Thoracic aorta (tissue), 2 donors: ENCODE data around the gene PKD1L1. TPM values are rescaled to one million over a fixed set of nuclear protein-coding genes. Genes with fewer than 3 reads are reported as not detected.
A peak's percentile ranks its signal among the peaks of the same experiment; 100 is the strongest.

ENCODE experiments used
- ATAC-seq: fragments of 150-250 bp; one replicate; pipeline ENCODE4 v1.8.0; 2017; ENCODE audit warnings: low read depth; ENCODE audit not compliant: insufficient number of reproducible peaks, low FRiP score
- DNase-seq: peaks from one replicate; pipeline ENCODE4 v3.0.0-alpha.2; 2020; ENCODE audit warnings: low spot score
- H3K27ac ChIP-seq, 2 donors: fragments of 200-600 bp; sonication (generic); 1 replicate in 1 of 2; 2 replicates in 1 of 2; pipeline ENCODE4 v1.5.1; 2016; ENCODE audit warnings: mild to moderate bottlenecking in 2 of 2, moderate library complexity in 2 of 2
- H3K27me3 ChIP-seq: fragments of 200-600 bp; sonication (generic); replicated peaks from 2 replicates; pipeline ENCODE4 v1.6.0; 2016; ENCODE audit warnings: mild to moderate bottlenecking; ENCODE audit not compliant: insufficient read depth
- H3K36me3 ChIP-seq: fragments of 200-600 bp; sonication (generic); one replicate; pipeline ENCODE4 v1.5.1; 2016
- H3K4me1 ChIP-seq, 2 donors: fragments of 200-600 bp; sonication (generic); 1 replicate in 1 of 2; 2 replicates in 1 of 2; pipeline versions ENCODE4 v1.5.1 to v1.6.0; 2016; ENCODE audit warnings: low read depth in 2 of 2, mild to moderate bottlenecking in 1 of 2; ENCODE audit not compliant: control insufficient read depth in 1 of 2
- H3K4me3 ChIP-seq: fragments of 200-600 bp; sonication (generic); 2 replicates; pipeline ENCODE4 v1.5.1; 2016; ENCODE audit warnings: mild to moderate bottlenecking
- H3K9me3 ChIP-seq: fragments of 200-600 bp; sonication (generic); 2 replicates; pipeline ENCODE4 v1.5.1; 2016
- CTCF ChIP-seq: fragments of 200-600 bp; sonication (generic); IDR thresholded peaks from one replicate; pipeline ENCODE4 v1.5.1; 2019; ENCODE audit warnings: antibody characterized with exemption
- total RNA-seq, 2 donors: library from RNA; depleted of rRNA; stranded (reverse); fragments of >200 nt; gene quantifications; one replicate each; pipeline versions ENCODE4 v1.1.0 to v1.2.3, GENCODE V29; 2016

Gene PKD1L1
- total RNA-seq, 2 donors from 2014 or later, result 0.14 to 0.85 TPM

GRCh38 chr7:47940088-47941013 lies 7.9 kb downstream of the PKD1L1 start:
- Histone ChIP-seq H3K4me3 (no peak overlapping the region), H3K9me3 (no peaks in the 10 kb centered on the region), H3K4me1 (peaks cover 14 to 24% of the 10 kb centered on the region in 2 donors), H3K27me3 (no peaks in the 10 kb centered on the region), H3K36me3 (no peaks in the 10 kb centered on the region), H3K27ac (peak overlapping the region; percentile 87 to 90)
- no peak for DNase-seq
- ATAC-seq, result no peak
- TF ChIP-seq CTCF, result no peak

- Histone ChIP-seq H3K4me3 (no peak overlapping the region), H3K36me3 (no peaks in the 10 kb centered on the region), H3K27ac (no peak overlapping the region), H3K4me1 (peaks cover 14 to 24% of the 10 kb centered on the region in 2 donors), H3K27me3 (no peaks in the 10 kb centered on the region), H3K9me3 (no peaks in the 10 kb centered on the region)
- DNase-seq (no peak), ATAC-seq (no peak)
- TF ChIP-seq CTCF, result no peak
Observed at GRCh38 chr7:47939425-47940036, 8.7 kb downstream of the PKD1L1 start.

- H3K4me1 ChIP-seq, result peaks cover 14 to 24% of the 10 kb centered on the region in 2 donors
- H3K9me3 ChIP-seq, result no peaks in the 10 kb centered on the region
- no peak for TF ChIP-seq CTCF
- no peaks in the 10 kb centered on the region for H3K27me3 ChIP-seq
- ATAC-seq (no peak), DNase-seq (no peak)
- H3K27ac ChIP-seq, result no peak overlapping the region
- H3K4me3 ChIP-seq, result no peak overlapping the region
- no peaks in the 10 kb centered on the region for H3K36me3 ChIP-seq
Observed at GRCh38 chr7:47938574-47939165, 9.6 kb downstream of the PKD1L1 start.

GRCh38 chr7:47937711-47938573 lies 10.3 kb downstream of the PKD1L1 start:
- TF ChIP-seq CTCF, result no peak
- H3K27me3 ChIP-seq, result no peaks in the 10 kb centered on the region

More at GRCh38 chr7:47937711-47938573, 10.3 kb downstream of the PKD1L1 start:
- ATAC-seq (no peak), DNase-seq (no peak)
- H3K4me3 ChIP-seq, result no peak overlapping the region
- H3K27ac ChIP-seq, result no peak overlapping the region
- no peaks in the 10 kb centered on the region for H3K36me3 ChIP-seq
- H3K9me3 ChIP-seq, result no peaks in the 10 kb centered on the region
- H3K4me1 ChIP-seq, result peaks cover 16 to 24% of the 10 kb centered on the region in 2 donors
